Measurements from ENCODE around the gene RASGRP3.

Gene RASGRP3

GRCh38 chr2:33475224-33476130 lies 972 bp upstream of the RASGRP3 start:
- TF ChIP-seq CTCF (IDR thresholded peaks at IDR 0.05; ENCODE audit: low read depth, low read length, missing control alignments), result peak; percentile 85
- peak overlapping the region; percentile 62 for H3K4me3 ChIP-seq (replicated peaks; ENCODE audit: low read depth, low read length)
- peak; percentile 81 for DNase-seq (ENCODE audit: extremely low read depth, low read depth)

GRCh38 chr2:33476793-33477190 lies 343 bp downstream of the RASGRP3 start:
- no peak for TF ChIP-seq CTCF (IDR thresholded peaks at IDR 0.05; ENCODE audit: low read depth, low read length, missing control alignments)
- no peak for DNase-seq (ENCODE audit: extremely low read depth, low read depth)
- peak overlapping the region; percentile 62 for H3K4me3 ChIP-seq (replicated peaks; ENCODE audit: low read depth, low read length)

GRCh38 chr2:33477473-33478468 lies 1.3 kb downstream of the RASGRP3 start:
- no peak for DNase-seq (ENCODE audit: extremely low read depth, low read depth)
- peak overlapping the region; percentile 62 for H3K4me3 ChIP-seq (replicated peaks; ENCODE audit: low read depth, low read length)
- no peak for TF ChIP-seq CTCF (IDR thresholded peaks at IDR 0.05; ENCODE audit: low read depth, low read length, missing control alignments)

GRCh38 chr2:33478968-33479731 lies 2.7 kb downstream of the RASGRP3 start:
- no peak overlapping the region for H3K4me3 ChIP-seq (replicated peaks; ENCODE audit: low read depth, low read length)
- TF ChIP-seq CTCF (IDR thresholded peaks at IDR 0.05; ENCODE audit: low read depth, low read length, missing control alignments), result no peak
- no peak for DNase-seq (ENCODE audit: extremely low read depth, low read depth)

GRCh38 chr2:33482518-33482917 lies 6.1 kb downstream of the RASGRP3 start:
- no peak overlapping the region for H3K4me3 ChIP-seq (replicated peaks; ENCODE audit: low read depth, low read length)
- no peak for DNase-seq (ENCODE audit: extremely low read depth, low read depth)
- TF ChIP-seq CTCF (IDR thresholded peaks at IDR 0.05; ENCODE audit: low read depth, low read length, missing control alignments), result no peak

- no peak for DNase-seq (ENCODE audit: extremely low read depth, low read depth)
- TF ChIP-seq CTCF (IDR thresholded peaks at IDR 0.05; ENCODE audit: low read depth, low read length, missing control alignments), result no peak
- H3K4me3 ChIP-seq (replicated peaks; ENCODE audit: low read depth, low read length), result no peak overlapping the region
Measured at GRCh38 chr2:33484042-33484621, 7.7 kb downstream of the RASGRP3 start.
